ENCODE measurements around the gene RLN3.
"Not testable (repeated sequence)": the region's sequence is repeated elsewhere in the genome, so short reads cannot be mapped to it uniquely, and the experiment has no call there.

The RLN3 gene

DNA sequence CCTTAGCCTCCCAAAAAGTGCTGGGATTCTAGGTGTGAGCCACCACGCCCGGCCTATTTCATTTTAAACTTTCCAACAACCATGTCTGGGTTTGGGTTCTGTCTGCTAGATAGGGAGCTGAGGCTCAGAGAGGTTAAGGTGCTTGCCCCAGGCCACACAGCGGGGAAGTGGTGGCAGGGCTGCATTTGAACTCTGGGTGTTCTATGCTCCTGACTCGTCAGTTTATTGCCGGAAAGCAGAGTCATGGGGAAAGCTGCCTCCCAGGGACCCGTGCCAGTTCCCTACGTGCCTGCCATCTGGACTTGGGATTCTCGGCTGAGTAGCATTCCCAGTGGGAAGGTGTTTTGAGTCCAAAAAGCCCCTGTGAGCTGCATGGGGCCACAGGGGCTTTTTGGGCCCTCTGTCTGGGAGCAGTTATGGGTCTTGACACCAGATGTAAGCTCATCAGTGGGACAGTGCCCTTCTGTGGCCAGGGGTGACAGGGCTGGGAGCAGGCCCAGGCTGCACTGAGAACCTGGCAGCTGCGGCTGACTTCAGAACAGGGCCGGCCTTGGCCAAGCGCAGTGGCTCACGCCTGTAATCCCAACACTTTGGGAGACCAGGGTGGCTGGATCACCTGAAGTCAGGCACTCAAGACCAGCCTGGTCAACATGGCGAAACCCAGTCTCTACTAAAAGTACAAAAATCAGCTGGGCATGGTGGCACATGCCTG is 32.8 kb upstream of the RLN3 start:
- DNase-seq (ENCODE audit: low spot score): no peak

- DNase-seq (ENCODE audit: low spot score): no peak
Observed at GRCh38 chr19:13995878-13996765, 31.8 kb upstream of the RLN3 start.

GRCh38 chr19:13996928-13997630 is 30.9 kb upstream of the RLN3 start:
- peak; percentile 51 for DNase-seq (ENCODE audit: low spot score)

DNA sequence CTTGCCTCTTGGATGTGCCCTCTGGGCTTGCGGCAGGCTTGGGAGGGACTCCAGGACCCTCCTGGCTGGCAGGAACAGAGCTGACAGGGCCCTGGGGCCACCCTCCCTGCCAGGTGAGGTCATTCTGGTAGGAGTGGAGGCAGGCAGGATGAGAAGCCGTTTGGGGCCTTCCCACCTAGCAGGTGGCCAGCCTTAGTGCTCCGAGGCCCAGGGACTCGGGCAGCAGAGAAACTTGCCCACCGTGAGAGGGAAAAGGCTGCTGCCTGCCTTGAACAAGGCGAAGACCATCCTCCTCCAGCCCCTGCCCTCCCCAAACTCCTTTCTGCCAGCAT is 30.4 kb upstream of the RLN3 start:
- no peak for DNase-seq (ENCODE audit: low spot score)

DNA sequence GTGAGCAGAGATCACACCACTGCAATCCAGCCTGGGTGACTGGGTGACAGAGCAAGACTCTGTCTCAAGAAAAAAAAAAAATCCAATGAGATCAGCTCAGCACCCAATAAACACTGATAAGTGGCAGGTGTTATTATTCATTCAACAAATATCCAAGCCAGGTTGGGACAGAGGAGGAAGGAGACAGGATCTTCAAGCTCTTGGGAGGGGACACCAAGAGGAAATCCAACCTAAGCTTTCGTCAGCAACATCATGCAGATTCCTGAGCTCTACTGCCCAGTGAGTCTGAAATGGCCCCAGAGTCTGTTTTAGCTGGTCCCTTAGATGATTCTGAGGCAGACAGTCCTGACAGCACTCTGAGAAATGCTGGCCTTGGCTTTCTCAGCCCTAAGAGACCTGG is 29.5 kb upstream of the RLN3 start:
- no peak for DNase-seq (ENCODE audit: low spot score)

DNA sequence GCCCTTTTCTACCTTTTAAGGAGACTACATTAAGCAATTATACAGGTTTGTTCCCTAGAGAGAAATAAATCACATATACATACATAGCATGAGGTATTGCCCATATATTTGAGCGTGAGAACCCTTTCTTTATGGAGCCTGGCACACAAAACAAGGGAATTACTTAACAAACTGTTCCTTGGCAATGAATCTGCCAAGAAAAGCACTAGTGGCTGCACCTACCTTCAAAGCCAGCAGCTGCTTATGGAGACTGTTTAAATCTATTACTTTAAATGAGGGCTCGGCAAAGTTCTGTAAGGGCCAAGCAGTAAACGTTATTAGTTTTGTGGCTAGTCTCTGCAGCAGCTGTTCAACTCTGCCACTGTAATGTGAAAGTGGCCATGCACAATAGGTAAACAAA is 28.9 kb upstream of the RLN3 start:
- DNase-seq (ENCODE audit: low spot score): no peak

DNA sequence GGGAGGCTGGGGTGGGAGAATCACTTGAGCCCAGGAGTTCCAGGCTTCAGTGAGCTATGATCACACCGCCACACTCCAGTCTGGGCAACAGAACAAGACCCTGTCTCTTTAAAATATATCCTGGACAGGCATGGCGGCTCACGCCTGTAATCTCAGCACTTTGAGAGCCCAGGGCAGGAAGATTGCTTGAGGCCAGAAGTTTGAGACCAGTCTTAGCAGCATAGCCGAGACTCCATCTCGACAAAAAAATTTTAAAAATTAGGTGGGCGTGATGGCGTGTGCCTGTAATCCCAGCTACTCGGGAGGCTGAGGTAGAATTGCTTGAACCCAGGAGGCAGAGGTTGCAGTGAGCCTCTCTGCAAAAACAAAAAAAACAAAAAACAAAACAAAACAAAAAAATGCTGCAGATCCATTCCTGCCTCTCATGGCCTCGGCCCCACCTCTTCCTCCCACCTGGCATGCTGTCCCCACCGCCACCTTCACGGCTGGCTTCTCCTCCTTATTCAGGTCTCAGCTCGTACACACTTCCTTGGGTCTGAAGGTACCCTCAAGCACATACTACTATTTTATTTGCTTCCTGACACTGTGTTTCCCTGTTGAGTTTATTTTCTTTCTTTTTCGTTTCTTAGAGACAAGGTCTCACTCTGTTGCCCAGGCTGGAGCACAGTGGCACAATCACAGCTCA is 27.1 kb upstream of the RLN3 start:
- no peak for DNase-seq (ENCODE audit: low spot score)

DNA sequence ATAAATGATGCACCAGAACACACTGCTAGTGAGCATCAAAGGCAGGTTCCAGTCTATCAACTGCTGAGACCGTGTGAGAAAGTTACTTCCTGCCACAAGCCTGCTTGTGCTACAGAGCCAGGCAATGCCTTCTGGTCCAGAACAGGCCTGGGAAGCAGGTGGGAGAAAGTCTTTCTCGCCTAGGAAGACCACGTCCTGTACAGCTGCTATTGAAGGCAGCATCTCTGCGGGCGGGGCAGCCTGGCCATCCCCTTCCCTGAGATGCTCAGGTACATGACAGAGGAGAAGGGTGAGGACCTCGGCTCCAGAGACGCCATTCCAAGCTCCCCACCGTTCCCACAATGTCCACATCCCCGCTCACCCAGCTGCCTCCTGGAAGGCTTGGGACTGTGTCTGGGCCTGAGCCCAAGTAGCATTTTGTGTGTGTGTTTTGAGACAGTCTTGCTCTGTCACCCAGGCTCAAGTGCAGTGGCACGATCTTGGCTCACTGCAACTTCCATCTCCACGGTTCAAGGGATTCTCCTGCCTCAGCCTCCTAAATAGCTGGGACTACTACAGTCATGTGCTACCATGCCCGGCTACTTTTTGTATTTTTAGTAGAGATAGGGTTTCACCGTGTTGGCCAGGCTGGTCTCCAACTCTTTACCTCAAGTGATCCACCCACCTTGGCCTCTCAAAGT is 25.2 kb upstream of the RLN3 start:
- DNase-seq (ENCODE audit: low spot score): no peak

DNA sequence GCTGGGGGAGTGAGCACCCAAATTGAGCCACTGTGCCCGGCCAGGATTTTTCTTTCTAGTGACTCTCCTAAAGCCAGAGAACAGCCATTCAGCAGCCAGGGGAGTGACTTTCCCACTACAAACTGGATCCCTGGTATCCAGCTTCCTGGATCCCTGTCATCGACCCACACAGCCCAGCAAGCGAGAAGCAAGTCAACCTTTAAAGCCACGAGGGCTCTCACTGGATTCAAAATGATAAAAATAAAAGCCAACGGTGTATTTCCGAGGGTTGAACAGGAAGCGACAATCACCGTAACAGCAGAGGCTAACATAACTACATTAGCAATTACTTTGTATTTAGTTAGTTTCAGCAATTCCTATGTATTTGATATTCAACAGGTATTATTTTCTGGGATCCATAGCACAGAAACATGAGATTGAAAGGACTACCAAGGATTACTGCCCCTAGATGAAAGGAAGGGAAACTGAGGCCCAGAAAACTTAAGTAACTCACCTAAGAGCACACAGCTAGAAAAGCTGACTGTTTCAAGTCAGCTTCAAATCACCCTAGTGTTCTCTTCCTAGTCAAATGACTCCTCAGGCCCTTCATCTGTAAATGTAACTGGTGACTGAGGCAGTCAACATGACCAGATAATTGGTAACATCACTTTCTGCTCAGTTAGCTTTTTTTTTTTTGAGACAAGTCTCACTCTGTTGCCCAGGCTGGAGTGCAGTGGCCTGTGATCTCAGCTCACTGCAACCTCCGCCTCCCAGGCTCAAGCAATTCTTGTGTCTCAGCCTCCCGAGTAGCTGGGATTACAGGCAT is 24.5 kb upstream of the RLN3 start:
- no peak for DNase-seq (ENCODE audit: low spot score)

DNA sequence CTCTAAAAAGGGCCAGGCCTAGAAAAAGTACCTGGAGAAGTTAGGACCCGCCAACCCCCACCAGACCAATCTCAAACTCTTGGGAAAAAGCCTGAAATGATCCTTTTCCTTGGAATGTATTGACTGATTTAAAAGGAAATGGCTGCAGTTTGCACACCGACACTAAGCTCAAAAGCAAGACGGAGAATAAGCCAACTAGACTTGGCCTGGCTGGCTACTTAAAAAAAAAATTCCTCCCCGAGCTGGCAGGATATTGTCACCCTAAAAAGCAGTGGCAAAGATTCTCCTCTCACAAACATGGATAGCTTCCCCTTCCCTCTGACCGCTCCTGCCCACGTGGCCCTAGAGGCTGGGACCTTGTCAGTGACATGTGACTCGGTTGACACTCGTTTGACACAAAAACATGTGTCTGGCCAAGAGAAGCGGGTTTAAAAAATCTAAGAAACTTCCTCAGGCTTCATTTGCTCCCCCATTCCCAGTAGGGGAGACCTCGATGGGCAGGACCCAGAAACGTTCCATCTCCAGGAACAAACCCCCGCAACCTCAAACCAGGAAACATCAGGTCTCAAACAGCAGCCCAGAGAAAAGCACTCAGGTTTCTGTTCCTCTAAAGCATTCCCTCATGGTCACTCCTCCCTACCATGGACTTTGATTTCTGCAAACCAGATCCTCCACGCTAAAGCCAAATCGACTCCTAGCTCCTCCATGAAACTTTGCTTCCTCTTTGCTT is 23.2 kb upstream of the RLN3 start:
- no peak for DNase-seq (ENCODE audit: low spot score)

GRCh38 chr19:14005349-14006084 is 22.4 kb upstream of the RLN3 start:
- peak; percentile 94 for DNase-seq (ENCODE audit: low spot score)

- DNase-seq (ENCODE audit: low spot score): peak; percentile 100
Observed at GRCh38 chr19:14006085-14006765, 21.7 kb upstream of the RLN3 start, which contains the start of gene RFX1. RFX1 (minus strand) TSS chr19:14006320; CDS start chr19:13993843, 12,477 bp downstream.

DNA sequence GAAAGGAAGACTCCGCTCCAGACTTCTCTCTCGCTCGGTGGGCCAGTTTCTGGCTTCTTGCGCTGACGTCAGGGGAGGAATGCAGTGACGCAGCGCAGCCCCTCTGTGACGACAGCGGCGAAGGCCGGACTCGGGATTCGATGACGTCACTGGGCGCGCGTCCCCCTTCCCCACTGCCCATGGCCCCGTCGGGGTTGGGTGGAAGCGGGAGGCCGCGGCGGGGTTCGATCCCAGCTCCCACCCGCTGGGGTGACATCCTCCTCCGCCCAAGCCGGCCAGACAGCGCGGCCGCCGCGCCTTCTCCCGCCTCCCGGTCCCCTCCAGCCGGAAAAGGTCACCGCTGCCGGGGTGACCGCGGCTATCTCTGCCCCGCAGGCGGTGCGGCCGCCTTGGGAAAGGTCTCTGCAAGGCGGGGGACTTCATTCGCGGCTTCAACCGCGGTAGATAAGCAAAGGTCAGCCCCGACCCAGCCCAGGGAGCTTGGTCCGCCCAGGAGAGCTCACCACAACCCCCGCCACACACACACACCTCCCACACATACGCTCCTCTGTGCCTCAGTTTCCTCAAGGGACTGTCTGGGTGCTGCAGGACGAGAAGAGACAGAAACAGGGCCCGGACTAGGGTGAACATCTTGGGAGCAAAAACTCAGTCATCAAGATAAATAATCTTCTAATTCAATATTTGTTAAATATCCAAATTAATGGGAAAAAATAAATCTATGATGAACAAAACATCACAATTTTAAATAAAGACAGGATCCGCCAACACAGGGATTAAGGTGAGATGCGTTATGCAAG is 21.0 kb upstream of the RLN3 start:
- DNase-seq (ENCODE audit: low spot score): no peak

DNA sequence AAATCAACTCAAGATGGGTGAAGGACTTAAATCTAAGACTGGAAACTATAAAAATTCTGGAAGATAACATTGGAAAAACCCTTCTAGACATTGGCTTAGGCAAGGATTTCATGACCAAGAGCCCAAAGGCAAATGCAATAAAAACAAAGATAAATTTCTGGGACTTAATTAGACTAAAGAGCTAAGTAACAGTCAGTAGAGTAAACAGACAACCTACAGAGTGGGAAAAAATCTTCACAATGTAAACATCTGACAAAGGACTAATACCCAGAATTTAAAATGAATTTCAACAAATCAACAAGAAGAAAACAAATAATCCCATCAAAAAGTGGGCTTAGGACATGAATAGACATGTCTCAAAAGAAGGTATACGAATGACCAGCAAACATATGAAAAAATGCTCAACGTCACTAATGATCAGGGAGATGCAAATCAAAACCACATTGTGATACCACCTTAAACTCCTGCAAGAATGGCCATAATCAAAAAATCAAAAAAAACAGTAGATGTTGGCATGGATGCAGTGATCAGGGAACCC is 15.5 kb upstream of the RLN3 start:
- no peak for DNase-seq (ENCODE audit: low spot score)

DNA sequence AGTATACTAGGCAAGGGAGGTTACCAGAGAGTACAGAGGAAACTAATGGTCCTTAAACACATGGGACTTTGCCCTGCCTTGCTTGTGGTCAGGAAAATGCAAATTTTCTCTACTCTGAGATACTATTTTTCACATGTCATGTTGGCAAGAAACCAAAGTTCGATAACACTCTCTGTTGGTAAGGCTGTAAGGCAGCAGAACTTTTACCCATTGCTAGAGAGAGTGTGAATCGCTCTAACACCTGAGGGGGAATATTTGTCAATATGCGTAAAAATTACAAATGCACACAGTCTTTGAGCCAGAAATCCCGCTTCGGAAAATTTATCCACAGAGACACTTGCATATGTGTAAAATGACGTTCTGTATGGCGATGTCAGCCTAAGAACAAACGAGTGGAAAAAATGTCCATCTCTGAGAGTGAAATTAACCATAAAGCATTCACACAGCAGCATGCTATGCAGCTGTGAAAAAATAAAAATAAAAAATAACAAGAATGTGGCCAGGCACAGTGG is 12.4 kb upstream of the RLN3 start:
- DNase-seq (ENCODE audit: low spot score): no peak

GRCh38 chr19:14019100-14019499 is 8.8 kb upstream of the RLN3 start:
- no peak for DNase-seq (ENCODE audit: low spot score)

- DNase-seq (ENCODE audit: low spot score): not testable (repeated sequence)
Observed at GRCh38 chr19:14019739-14020138, 8.2 kb upstream of the RLN3 start.

Measured in left forelimb (tissue), 1 donor.